GM23248 (cell line): Measurements from ENCODE around the gene TSPOAP1. TPM values are rescaled to one million over a fixed set of nuclear protein-coding genes. Genes with fewer than 3 reads are reported as not detected.

Source experiments
- DNase-seq: peaks from one replicate; pipeline ENCODE4 v3.0.0-alpha.2; 2015
- H2AFZ ChIP-seq: fragments of 200-600 bp; sonication (generic); 2 replicates; pipeline ENCODE4 v1.6.1; 2016; ENCODE audit warnings: antibody characterized with exemption
- H3F3A ChIP-seq: fragments of 200-600 bp; sonication (generic); 2 replicates; pipeline ENCODE4 v1.6.1; 2016; ENCODE audit warnings: mild to moderate bottlenecking, antibody characterized with exemption, mixed run types; ENCODE audit not compliant: insufficient read depth
- H3K27ac ChIP-seq: fragments of 200-600 bp; sonication (generic); 2 replicates; pipeline ENCODE4 v1.5.1; 2016; ENCODE audit warnings: mild to moderate bottlenecking
- H3K27me3 ChIP-seq: fragments of 200-600 bp; sonication (generic); replicated peaks from 2 replicates; pipeline ENCODE4 v1.6.1; 2016; ENCODE audit warnings: mild to moderate bottlenecking; ENCODE audit not compliant: insufficient read depth
- H3K36me3 ChIP-seq: fragments of 200-600 bp; sonication (generic); 2 replicates; pipeline ENCODE4 v1.6.1; 2016; ENCODE audit warnings: low read depth, mild to moderate bottlenecking
- H3K4me1 ChIP-seq: fragments of 200-600 bp; sonication (generic); 2 replicates; pipeline ENCODE4 v1.6.1; 2016; ENCODE audit warnings: mild to moderate bottlenecking; ENCODE audit not compliant: insufficient read depth
- H3K4me2 ChIP-seq: fragments of 200-600 bp; sonication (generic); one replicate; pipeline ENCODE4 v1.6.1; 2016; ENCODE audit warnings: mild to moderate bottlenecking; ENCODE audit not compliant: unreplicated experiment
- H3K4me3 ChIP-seq: fragments of 200-600 bp; sonication (generic); 2 replicates; pipeline ENCODE4 v1.5.1; 2016; ENCODE audit warnings: mild to moderate bottlenecking
- H3K79me2 ChIP-seq: fragments of 200-600 bp; sonication (generic); 2 replicates; pipeline ENCODE4 v1.6.1; 2016; ENCODE audit warnings: mild to moderate bottlenecking; ENCODE audit not compliant: insufficient read depth
- H3K9ac ChIP-seq: fragments of 200-600 bp; sonication (generic); 2 replicates; pipeline ENCODE4 v1.6.1; 2016; ENCODE audit warnings: mild to moderate bottlenecking
- H3K9me2 ChIP-seq: fragments of 200-600 bp; sonication (generic); 2 replicates; pipeline ENCODE4 v1.6.1; 2016; ENCODE audit warnings: mixed run types, mild to moderate bottlenecking, moderate library complexity; ENCODE audit not compliant: insufficient read depth
- H3K9me3 ChIP-seq: fragments of 200-600 bp; sonication (generic); one replicate; pipeline ENCODE4 v1.6.1; 2017; ENCODE audit warnings: low read depth
- H4K20me1 ChIP-seq: fragments of 200-600 bp; sonication (generic); 2 replicates; pipeline ENCODE4 v1.6.0; 2016; ENCODE audit not compliant: insufficient read depth
- EZH2 ChIP-seq: fragments of 200-600 bp; sonication (generic); IDR thresholded peaks from 2 replicates; pipeline ENCODE4 v1.6.1; 2018; ENCODE audit warnings: antibody characterized with exemption, mild to moderate bottlenecking; ENCODE audit not compliant: insufficient read depth, poor library complexity, severe bottlenecking
- EZH2phosphoT487 ChIP-seq: fragments of 200-600 bp; sonication (generic); IDR thresholded peaks from 2 replicates; pipeline ENCODE4 v1.6.1; 2018; ENCODE audit warnings: antibody characterized with exemption, moderate library complexity, mild to moderate bottlenecking, low read depth; ENCODE audit not compliant: insufficient read depth
- WGBS, 2 experiments: methylation state at CpG; one replicate each; pipeline ENCODE4 v1.1.6; 2015 to 2017; ENCODE audit warnings: low lambda C conversion rate in 2 of 2, low coverage in 1 of 2; ENCODE audit errors: missing lambda C conversion rate in 2 of 2; 5-methylcytosine and 5-hydroxymethylcytosine counted together
- in situ Hi-C: fragments of 300-500 bp; cut with MboI; formaldehyde crosslinking; loops from 2 replicates; pipeline ENCODE4 v1.15.0; 2020
- polyA plus RNA-seq: library from polyadenylated mRNA; unstranded; fragments of >200 nt; fragmentation: Nextera tagmentation; extraction: Ambion mirVana; gene quantifications from 2 replicates; pipeline ENCODE4 v1.2.1, GENCODE V29; 2016
- total RNA-seq: library from RNA; depleted of rRNA; stranded (reverse); fragments of >200 nt; shearing (Covaris generic); gene quantifications from 2 replicates; pipeline ENCODE4 v1.2.3, GENCODE V29; 2014

Gene TSPOAP1
- total and polyA plus RNA-seq, 2 experiments from 2014 or later, result 0.76 to 1.0 TPM

DNA sequence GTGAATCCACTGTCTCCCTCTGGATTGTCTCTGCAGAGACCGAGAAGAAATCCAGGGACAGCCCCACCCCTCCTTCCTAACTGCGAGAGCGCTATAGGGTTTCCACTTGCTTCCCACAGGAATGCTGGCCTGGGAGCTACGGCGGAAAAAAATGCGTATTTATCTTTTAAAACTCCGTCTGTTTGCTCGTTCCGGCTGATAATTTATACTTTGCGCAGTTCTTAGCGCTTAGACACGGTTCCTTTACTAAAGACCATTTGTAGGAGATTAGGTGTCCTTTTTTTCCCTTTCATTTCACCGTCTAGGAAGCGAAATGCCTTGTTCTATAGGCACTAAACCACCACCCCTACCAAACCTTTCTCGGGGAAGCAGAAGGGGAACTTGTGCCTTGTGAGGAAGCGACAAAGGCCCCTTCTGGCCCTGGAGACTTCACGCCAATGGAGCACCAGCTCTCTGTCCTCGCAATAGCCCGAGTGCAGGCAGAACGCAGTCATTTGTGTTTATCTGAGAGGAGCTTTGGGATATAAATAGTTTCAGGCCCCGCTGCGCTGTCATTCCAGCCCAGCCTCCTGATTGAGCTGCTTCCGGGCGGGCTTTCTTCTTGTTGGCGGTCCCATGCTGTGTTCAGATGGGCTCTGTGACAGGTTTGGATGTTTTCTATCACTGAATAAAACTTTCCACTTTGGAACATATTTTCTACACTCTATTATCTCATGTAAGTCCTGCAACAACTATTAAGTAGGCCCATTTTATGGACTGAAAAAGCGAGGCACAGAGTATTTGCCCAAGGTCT lies 24.2 kb upstream of the TSPOAP1 start:
- Histone ChIP-seq H3K9me2 (no peaks in the 10 kb centered on the region), H3K9ac (peak overlapping the region; percentile 92), H3K4me1 (no peaks in the 10 kb centered on the region), H3K36me3 (peaks cover 24% of the 10 kb centered on the region), H3K9me3 (no peaks in the 10 kb centered on the region), H2AFZ (peak overlapping the region; percentile 85), H3K79me2 (peaks cover 28% of the 10 kb centered on the region), H3K4me3 (peak overlapping the region; percentile 90), H3F3A (no peaks in the 10 kb centered on the region), H3K27me3 (no peaks in the 10 kb centered on the region), H3K27ac (peak overlapping the region; percentile 60), H4K20me1 (no peaks in the 10 kb centered on the region), H3K4me2 (peak overlapping the region; percentile 96)
- no peak for TF ChIP-seq EZH2phosphoT487
- peak; percentile 68 for DNase-seq
- in situ Hi-C loops, result no loop called here
- 3 to 4% methylated on average over 26 of the region's 26 CpGs for WGBS, 2 experiments

DNA sequence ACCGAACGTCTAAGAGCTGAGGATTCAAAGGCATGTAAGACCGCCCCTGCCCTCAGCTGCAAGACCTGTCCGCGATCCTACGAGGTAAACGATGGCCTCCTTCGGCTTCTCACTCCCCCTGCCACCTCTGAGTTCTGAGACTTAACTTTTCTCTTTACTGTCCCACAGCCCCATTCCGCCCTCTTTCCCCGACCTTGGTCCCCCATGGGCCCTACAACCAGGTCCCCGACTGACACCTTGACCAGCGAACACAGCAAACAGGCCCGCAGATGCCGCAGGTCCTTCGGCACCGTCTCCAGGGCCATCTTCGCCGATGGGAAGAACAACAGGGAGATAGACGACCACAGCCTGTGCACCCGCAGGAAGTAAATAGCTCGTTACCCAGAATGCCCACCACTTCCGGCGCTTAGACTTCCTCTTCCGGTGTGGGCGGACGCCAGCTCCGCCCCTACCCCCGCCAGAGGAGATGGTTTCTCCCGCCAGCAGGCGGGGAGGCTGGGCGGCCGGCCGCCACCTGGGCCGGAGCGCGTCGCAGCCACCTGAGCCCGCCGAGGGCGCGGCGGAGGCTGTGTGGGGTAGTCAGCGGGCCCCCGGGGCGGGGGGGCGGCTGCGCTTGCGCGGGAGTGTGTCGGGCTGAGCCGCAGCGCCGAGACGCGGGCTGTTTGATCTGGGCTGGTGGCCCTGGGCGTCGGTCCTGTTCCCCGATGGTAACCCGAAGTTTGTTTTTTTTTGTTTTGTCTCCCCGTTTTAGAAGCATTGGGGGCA lies 23.4 kb upstream of the TSPOAP1 start, which contains the start of gene SUPT4H1:
Gene SUPT4H1 (minus strand): TSS at position 371 of the 765 bp plus-strand sequence. CDS start 66 bp downstream, at position 305.
- peak; percentile 96 for DNase-seq
- Histone ChIP-seq H3K9me3 (no peaks in the 10 kb centered on the region), H3K79me2 (peaks cover 28% of the 10 kb centered on the region), H3K27ac (peak within 1 kb of the TSS; percentile 60), H4K20me1 (no peaks in the 10 kb centered on the region), H3K36me3 (peaks cover 32% of the 10 kb centered on the region), H3K9ac (peak within 1 kb of the TSS; percentile 92), H3K4me2 (peak within 1 kb of the TSS; percentile 96), H3K9me2 (no peaks in the 10 kb centered on the region), H3K4me3 (peak within 1 kb of the TSS; percentile 90), H3K27me3 (no peaks in the 10 kb centered on the region), H3K4me1 (no peaks in the 10 kb centered on the region), H3F3A (no peaks in the 10 kb centered on the region; the same call in 1 of the 2 replicates), H2AFZ (peak within 1 kb of the TSS; percentile 85)
- in situ Hi-C loops, result no loop called here
- TF ChIP-seq EZH2 (no peak), EZH2phosphoT487 (no peak)
- WGBS, 2 experiments, result 1% methylated on average over 45 to 60 of the region's 60 CpGs

DNA sequence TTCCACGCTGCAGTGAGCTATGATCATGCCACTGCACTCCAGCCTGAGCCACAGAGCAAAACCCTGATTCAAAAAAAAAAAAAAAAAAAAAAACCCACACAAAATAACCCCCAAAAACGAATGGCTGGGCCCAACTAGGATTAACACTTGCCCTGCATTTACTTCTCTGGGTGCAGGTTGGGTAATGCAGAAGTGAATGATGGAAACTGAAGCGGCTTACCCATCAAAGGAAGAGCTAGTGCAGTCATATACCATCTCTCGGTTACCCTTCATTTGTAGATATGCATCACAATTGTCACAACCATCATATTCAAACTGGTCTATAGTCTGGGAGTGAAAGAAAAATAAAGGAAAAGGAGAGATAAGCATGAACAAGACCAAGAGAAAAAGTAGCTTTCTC lies 22.6 kb upstream of the TSPOAP1 start:
- H3K27ac ChIP-seq, result no peak overlapping the region

DNA sequence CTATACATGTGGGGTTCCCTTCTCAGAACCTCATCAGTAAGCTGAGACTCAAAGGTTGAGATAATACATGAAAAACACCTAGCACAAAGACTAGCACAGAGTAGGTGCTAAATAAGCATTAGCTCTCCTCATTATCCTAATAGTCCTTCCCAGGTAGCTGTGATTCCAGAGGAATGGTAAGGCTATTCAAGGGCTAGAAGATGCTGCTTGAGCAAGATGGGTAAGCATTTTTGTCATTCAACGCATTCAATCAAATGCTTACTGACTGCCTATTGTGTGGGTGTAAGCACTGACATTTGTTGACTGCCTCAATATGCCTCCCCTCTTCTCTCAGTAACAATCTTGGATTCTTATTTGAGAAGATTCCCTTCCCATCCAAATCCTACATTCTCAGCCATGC lies 19.4 kb upstream of the TSPOAP1 start:
- Histone ChIP-seq H3F3A (peaks cover 7% of the 10 kb centered on the region; the same call in 1 of the 2 replicates), H3K9me2 (no peaks in the 10 kb centered on the region), H2AFZ (no peak overlapping the region), H3K27me3 (no peaks in the 10 kb centered on the region), H3K4me2 (no peak overlapping the region), H3K27ac (no peak overlapping the region), H3K9ac (no peak overlapping the region), H4K20me1 (no peaks in the 10 kb centered on the region), H3K4me1 (no peaks in the 10 kb centered on the region), H3K4me3 (no peak overlapping the region), H3K79me2 (peaks cover 28% of the 10 kb centered on the region), H3K9me3 (no peaks in the 10 kb centered on the region), H3K36me3 (peaks cover 50% of the 10 kb centered on the region)
- WGBS, 2 experiments, result 96 to 100% methylated on average over 1 of the region's 1 CpG
- TF ChIP-seq EZH2 (no peak), EZH2phosphoT487 (no peak)
- DNase-seq, result no peak
- in situ Hi-C loops, result no loop called here

More for the DNA sequence above, 22.6 kb upstream of the TSPOAP1 start:
- TF ChIP-seq EZH2 (no peak), EZH2phosphoT487 (no peak)
- no peaks in the 10 kb centered on the region for H3K9me3 ChIP-seq
- H4K20me1 ChIP-seq, result no peaks in the 10 kb centered on the region
- in situ Hi-C loops, result no loop called here
- peaks cover 40% of the 10 kb centered on the region for H3K36me3 ChIP-seq
- WGBS, 2 experiments, result 46 to 50% methylated on average over 4 of the region's 4 CpGs
- H3K4me3 ChIP-seq, result peak overlapping the region; percentile 90
- DNase-seq, result no peak
- no peaks in the 10 kb centered on the region; the same call in 1 of the 2 replicates for H3F3A ChIP-seq
- peaks cover 28% of the 10 kb centered on the region for H3K79me2 ChIP-seq
- H2AFZ ChIP-seq, result no peak overlapping the region
- H3K9ac ChIP-seq, result peak overlapping the region; percentile 92
- H3K4me1 ChIP-seq, result no peaks in the 10 kb centered on the region
- H3K27me3 ChIP-seq, result no peaks in the 10 kb centered on the region
- H3K9me2 ChIP-seq, result no peaks in the 10 kb centered on the region
- H3K4me2 ChIP-seq, result peak overlapping the region; percentile 96
